SK-N-SH (cell line): ENCODE results near the gene KCNIP4. TPM values are rescaled to one million over a fixed set of nuclear protein-coding genes. Genes with fewer than 3 reads are reported as not detected.

Source experiments
- CTCF ChIA-PET: fragments of 300-600, 350-600 bp; formaldehyde crosslinking; extraction: SDS; loops from one replicate; lab custom pipeline; 2021; lab: Yijun Ruan, JAX
- POLR2A ChIA-PET: fragments of 350-600 bp; sonication (Branson Sonifier 250); formaldehyde crosslinking; extraction: SDS; loops from one replicate; lab custom pipeline; 2020; ENCODE audit warnings: antibody characterized with exemption, inconsistent platforms; lab: Yijun Ruan, JAX
- DNase-seq: peaks from one replicate; pipeline ENCODE4 v3.0.0; 2012
- H2AFZ ChIP-seq: fragments of 200-600 bp; sonication (generic); 2 replicates; pipeline ENCODE4 v1.8.1; 2016; ENCODE audit warnings: antibody characterized with exemption, mild to moderate bottlenecking, low read depth
- H3F3A ChIP-seq: fragments of 200-600 bp; sonication (generic); replicated peaks from 2 replicates; pipeline ENCODE3; 2016; ENCODE audit warnings: antibody characterized with exemption, mild to moderate bottlenecking; ENCODE audit not compliant: insufficient read depth
- H3K27ac ChIP-seq, 2 experiments: fragments of 200-500 bp in 1 of 2; fragments of 200-600 bp in 1 of 2; sonication (Bioruptor generic) in 1 of 2; sonication (generic), shearing (Covaris generic) in 1 of 2; 2 replicates each; pipeline versions ENCODE4 v1.5.1 to v1.6.1; 2014 to 2016; ENCODE audit warnings: low read depth in 2 of 2, inconsistent platforms in 1 of 2, low read length in 1 of 2, mild to moderate bottlenecking in 1 of 2, mixed read lengths in 1 of 2
- H3K27me3 ChIP-seq: fragments of 200-600 bp; sonication (generic), shearing (Covaris generic); 2 replicates; pipeline ENCODE4 v1.6.1; 2016; ENCODE audit warnings: mixed run types; ENCODE audit not compliant: insufficient read depth
- H3K36me3 ChIP-seq, 2 experiments: fragments of 200-500 bp in 1 of 2; fragments of 200-600 bp in 1 of 2; sonication (Bioruptor generic) in 1 of 2; sonication (generic) in 1 of 2; replicated peaks in 1 of 2; 2 replicates each; pipeline versions ENCODE3 to v1.5.1; 2014 to 2016; ENCODE audit warnings: low read length in 1 of 2, mild to moderate bottlenecking in 1 of 2; ENCODE audit not compliant: insufficient read depth in 2 of 2, control insufficient read depth in 1 of 2
- H3K4me1 ChIP-seq, 2 experiments: fragments of 200-500 bp in 1 of 2; fragments of 200-600 bp in 1 of 2; sonication (Bioruptor generic) in 1 of 2; sonication (generic), shearing (Covaris generic) in 1 of 2; 2 replicates each; pipeline versions ENCODE4 v1.5.1 to v1.6.1; 2014 to 2016; ENCODE audit warnings: low read depth in 1 of 2, low read length in 1 of 2, mixed run types in 1 of 2; ENCODE audit not compliant: insufficient read depth in 2 of 2, control insufficient read depth in 1 of 2
- H3K4me2 ChIP-seq: fragments of 200-600 bp; sonication (generic), shearing (Covaris generic); 2 replicates; pipeline ENCODE4 v1.6.1; 2017; ENCODE audit warnings: mixed run types
- H3K4me3 ChIP-seq, 2 experiments: fragments of 200-500 bp in 1 of 2; fragments of 200-600 bp in 1 of 2; sonication (Bioruptor generic) in 1 of 2; sonication (generic), shearing (Covaris generic) in 1 of 2; 2 replicates each; pipeline versions ENCODE4 v1.5.1 to v1.8.1; 2014 to 2016; ENCODE audit warnings: low read depth in 2 of 2, inconsistent platforms in 1 of 2, low read length in 1 of 2, mild to moderate bottlenecking in 1 of 2, mixed read lengths in 1 of 2, moderate library complexity in 1 of 2
- H3K79me2 ChIP-seq: fragments of 200-600 bp; sonication (generic); 2 replicates; pipeline ENCODE4 v1.8.1; 2017; ENCODE audit warnings: mild to moderate bottlenecking; ENCODE audit not compliant: insufficient read depth
- H3K9ac ChIP-seq: fragments of 200-600 bp; sonication (generic); 2 replicates; pipeline ENCODE4 v1.6.1; 2017; ENCODE audit warnings: mixed run types
- H3K9me2 ChIP-seq: fragments of 200-600 bp; sonication (generic); 2 replicates; pipeline ENCODE4 v1.6.1; 2017; ENCODE audit warnings: mixed run types
- H3K9me3 ChIP-seq: fragments of 200-600 bp; sonication (generic); 2 replicates; pipeline ENCODE4 v1.6.1; 2017; ENCODE audit warnings: mixed run types, mild to moderate bottlenecking, moderate library complexity
- H4K20me1 ChIP-seq: fragments of 200-600 bp; sonication (generic); 2 replicates; pipeline ENCODE4 v1.6.1; 2017; ENCODE audit warnings: mild to moderate bottlenecking, mixed run types; ENCODE audit not compliant: insufficient read depth
- FOSL2 ChIP-seq: IDR thresholded peaks from 2 replicates; pipeline ENCODE4 v1.4.0; 2012; ENCODE audit warnings: low read depth, mild to moderate bottlenecking, moderate library complexity, borderline replicate concordance
- FOXM1 ChIP-seq: IDR thresholded peaks from 2 replicates; pipeline ENCODE4 v1.4.0; 2012; ENCODE audit warnings: low read depth, mild to moderate bottlenecking
- GABPA ChIP-seq: IDR thresholded peaks from 2 replicates; pipeline ENCODE4 v1.4.0; 2012; ENCODE audit warnings: low read depth, mild to moderate bottlenecking
- NFIC ChIP-seq: IDR thresholded peaks from 2 replicates; pipeline ENCODE4 v1.4.0; 2012; ENCODE audit warnings: borderline replicate concordance
- RAD21 ChIP-seq: IDR thresholded peaks from 2 replicates; pipeline ENCODE4 v1.6.1; 2012; ENCODE audit warnings: mild to moderate bottlenecking, low read length
- REST ChIP-seq: IDR thresholded peaks from 2 replicates; pipeline ENCODE4 v1.6.1; 2012; ENCODE audit warnings: mild to moderate bottlenecking, low read depth, low read length, moderate library complexity
- RFX5 ChIP-seq: IDR thresholded peaks from 2 replicates; pipeline ENCODE4 v1.6.1; 2012; ENCODE audit warnings: mild to moderate bottlenecking, improper control_type of control experiment, low read length
- RXRA ChIP-seq: IDR thresholded peaks from 2 replicates; pipeline ENCODE4 v1.4.0; 2012; ENCODE audit warnings: low read depth, mild to moderate bottlenecking, borderline replicate concordance
- SMC3 ChIP-seq: IDR thresholded peaks from 2 replicates; pipeline ENCODE4 v1.6.1; 2012; ENCODE audit warnings: low read depth, low read length, improper control_type of control experiment
- USF1 ChIP-seq: IDR thresholded peaks from 2 replicates; pipeline ENCODE4 v1.4.0; 2012; ENCODE audit warnings: low read depth, borderline replicate concordance
- USF2 ChIP-seq: fragments of 150-350 bp; IDR thresholded peaks from 2 replicates; pipeline ENCODE4 v1.6.1; 2017; ENCODE audit warnings: antibody characterized with exemption, low read length, low read depth, borderline replicate concordance
- ZBTB33 ChIP-seq: IDR thresholded peaks from 2 replicates; pipeline ENCODE4 v1.4.0; 2012; ENCODE audit warnings: low read depth, borderline replicate concordance
- WGBS: methylation state at CpG from one replicate; pipeline ENCODE4 v1.1.6; 2017; ENCODE audit warnings: low lambda C conversion rate; 5-methylcytosine and 5-hydroxymethylcytosine counted together
- polyA plus RNA-seq, 3 experiments: library from polyadenylated mRNA; depleted of rRNA; stranded (reverse); fragments of >200 nt; gene quantifications; 2 replicates each; pipeline ENCODE4 v1.2.3, GENCODE V29; 2012

The KCNIP4 gene
- polyA plus RNA-seq, 1 of the 3 experiments (the other 2 are of a cell fraction): 0.18 TPM

GRCh38 chr4:21628916-21629610 lies 319.5 kb downstream of the KCNIP4 start:
- no peak overlapping the region for H3K4me3 ChIP-seq
- no peaks in the 10 kb centered on the region for H3K9me3 ChIP-seq
- no peaks in the 10 kb centered on the region for H3K9me2 ChIP-seq
- DNase-seq: no peak
- no peaks in the 10 kb centered on the region for H3K36me3 ChIP-seq
- H3K9ac ChIP-seq: no peak overlapping the region
- CTCF ChIA-PET: no interaction called here
- H3K27me3 ChIP-seq: no peaks in the 10 kb centered on the region
- H3F3A ChIP-seq: no peaks in the 10 kb centered on the region
- no peaks in the 10 kb centered on the region for H4K20me1 ChIP-seq
- WGBS: 8% methylated on average over 2 of the region's 2 CpGs
- H3K4me1 ChIP-seq: no peaks in the 10 kb centered on the region
- H3K4me2 ChIP-seq: no peak overlapping the region
- no peak overlapping the region for H2AFZ ChIP-seq
- TF ChIP-seq ZBTB33: no peak
- no peak for TF ChIP-seq USF1
- no peak for TF ChIP-seq SMC3
- TF ChIP-seq NFIC: no peak
- no peak for TF ChIP-seq USF2
- TF ChIP-seq FOSL2: no peak
- no peak for TF ChIP-seq REST
- TF ChIP-seq RAD21: no peak
- no peak for TF ChIP-seq RXRA
- TF ChIP-seq FOXM1: no peak
- no peak for TF ChIP-seq RFX5
- TF ChIP-seq GABPA: no peak
- POLR2A ChIA-PET: no interaction called here
- no peaks in the 10 kb centered on the region for H3K79me2 ChIP-seq
- no peak overlapping the region for H3K27ac ChIP-seq
